Tibial nerve (tissue), 4 donors: ENCODE measurements around the gene SEMA5A. TPM values are rescaled to one million over a fixed set of nuclear protein-coding genes. Genes with fewer than 3 reads are reported as not detected.

Experiments used
- DNase-seq, 2 donors: peaks; one replicate each; pipeline ENCODE4 v3.0.0-alpha.2; 2019; ENCODE audit warnings: low spot score in 2 of 2
- H3K27ac ChIP-seq, 4 donors: fragments of 200-600 bp; sonication (generic) in 3 of 4; one replicate each; pipeline ENCODE4 v1.5.1; 2017 to 2019; ENCODE audit warnings: mild to moderate bottlenecking in 1 of 4
- H3K27me3 ChIP-seq, 2 donors: fragments of 200-600 bp; sonication (generic) in 1 of 2; one replicate each; pipeline versions ENCODE4 v1.5.1 to v1.6.0; 2017 to 2019
- H3K36me3 ChIP-seq, 3 donors: fragments of 200-600 bp; sonication (generic); one replicate each; pipeline ENCODE4 v1.5.1; 2018 to 2019
- H3K4me1 ChIP-seq, 4 donors: fragments of 200-600 bp; sonication (generic) in 3 of 4; one replicate each; pipeline ENCODE4 v1.5.1; 2017 to 2019
- H3K4me3 ChIP-seq, 4 donors: fragments of 200-600 bp; sonication (generic) in 3 of 4; one replicate each; pipeline ENCODE4 v1.5.1; 2017 to 2019; ENCODE audit warnings: mild to moderate bottlenecking in 1 of 4, moderate library complexity in 1 of 4
- H3K9me3 ChIP-seq, 4 donors: fragments of 200-600 bp; sonication (generic) in 3 of 4; one replicate each; pipeline ENCODE4 v1.5.1; 2017 to 2019
- EP300 ChIP-seq, 2 donors: sonication (generic); formaldehyde crosslinking; IDR thresholded peaks; one replicate each; pipeline ENCODE4 v1.6.1; 2017; ENCODE audit warnings: antibody characterized with exemption in 2 of 2, mild to moderate bottlenecking in 1 of 2
- POLR2A ChIP-seq, 2 donors: fragments of 450-650 bp; IDR thresholded peaks; one replicate each; pipeline ENCODE4 v1.6.1; 2017; ENCODE audit warnings: antibody characterized with exemption in 2 of 2, mild to moderate bottlenecking in 2 of 2, moderate library complexity in 2 of 2
- WGBS, 2 donors: methylation state at CpG; one replicate each; pipeline ENCODE4 v1.1.5; 2018; 5-methylcytosine and 5-hydroxymethylcytosine counted together
- total RNA-seq, 4 donors: library from RNA; depleted of rRNA; stranded (reverse); fragments of >200 nt; gene quantifications; one replicate each; pipeline ENCODE4 v1.1.0, GENCODE V29; 2016
- TF ChIP-seq, protein P1 (sequence below), 5 experiments: fragments of 200-600 bp in 3 of 5; fragments of 450-650 bp in 2 of 5; sonication (generic) in 3 of 5; IDR thresholded peaks; one replicate each; pipeline ENCODE4 v1.5.1; 2016 to 2019; ENCODE audit warnings: antibody characterized with exemption in 5 of 5, mild to moderate bottlenecking in 3 of 5, moderate library complexity in 2 of 5

The SEMA5A gene
- total RNA-seq, 4 donors from 2014 or later: 36.3 to 58.4 (median 52.6) TPM

DNA sequence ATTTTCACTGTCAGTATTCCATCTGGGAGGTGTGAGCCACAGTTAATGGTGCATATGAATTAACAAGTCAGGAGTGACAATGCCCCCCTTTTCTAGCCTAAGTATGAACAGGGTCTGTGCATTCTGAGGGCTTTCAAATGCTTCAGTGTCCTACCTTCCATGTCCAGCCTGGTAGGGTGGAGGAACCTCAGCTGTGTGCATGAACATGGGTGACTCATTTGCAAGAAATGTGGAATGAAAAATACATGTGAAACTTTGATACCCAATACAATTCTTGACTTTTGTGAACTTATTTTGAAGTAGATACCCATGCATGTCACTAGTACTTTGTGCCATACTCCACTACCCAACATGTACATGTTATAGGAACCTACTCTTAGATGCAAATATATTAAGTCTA, 375.8 kb downstream of the SEMA5A start:
- H3K27me3 ChIP-seq: no peaks in the 10 kb centered on the region
- H3K9me3 ChIP-seq: no peaks in the 10 kb centered on the region
- H3K4me1 ChIP-seq: peaks cover 0 to 5% (median 0%) of the 10 kb centered on the region in 4 donors
- no peak for DNase-seq
- TF ChIP-seq, protein P1, sequence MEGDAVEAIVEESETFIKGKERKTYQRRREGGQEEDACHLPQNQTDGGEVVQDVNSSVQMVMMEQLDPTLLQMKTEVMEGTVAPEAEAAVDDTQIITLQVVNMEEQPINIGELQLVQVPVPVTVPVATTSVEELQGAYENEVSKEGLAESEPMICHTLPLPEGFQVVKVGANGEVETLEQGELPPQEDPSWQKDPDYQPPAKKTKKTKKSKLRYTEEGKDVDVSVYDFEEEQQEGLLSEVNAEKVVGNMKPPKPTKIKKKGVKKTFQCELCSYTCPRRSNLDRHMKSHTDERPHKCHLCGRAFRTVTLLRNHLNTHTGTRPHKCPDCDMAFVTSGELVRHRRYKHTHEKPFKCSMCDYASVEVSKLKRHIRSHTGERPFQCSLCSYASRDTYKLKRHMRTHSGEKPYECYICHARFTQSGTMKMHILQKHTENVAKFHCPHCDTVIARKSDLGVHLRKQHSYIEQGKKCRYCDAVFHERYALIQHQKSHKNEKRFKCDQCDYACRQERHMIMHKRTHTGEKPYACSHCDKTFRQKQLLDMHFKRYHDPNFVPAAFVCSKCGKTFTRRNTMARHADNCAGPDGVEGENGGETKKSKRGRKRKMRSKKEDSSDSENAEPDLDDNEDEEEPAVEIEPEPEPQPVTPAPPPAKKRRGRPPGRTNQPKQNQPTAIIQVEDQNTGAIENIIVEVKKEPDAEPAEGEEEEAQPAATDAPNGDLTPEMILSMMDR (IDR thresholded peaks at IDR 0.05): no peak
- no peak for TF ChIP-seq EP300 (IDR thresholded peaks at IDR 0.05)
- TF ChIP-seq POLR2A (IDR thresholded peaks at IDR 0.05): no peak
- no peak overlapping the region for H3K4me3 ChIP-seq
- H3K27ac ChIP-seq: no peak overlapping the region
- H3K36me3 ChIP-seq: no peaks in the 10 kb centered on the region

DNA sequence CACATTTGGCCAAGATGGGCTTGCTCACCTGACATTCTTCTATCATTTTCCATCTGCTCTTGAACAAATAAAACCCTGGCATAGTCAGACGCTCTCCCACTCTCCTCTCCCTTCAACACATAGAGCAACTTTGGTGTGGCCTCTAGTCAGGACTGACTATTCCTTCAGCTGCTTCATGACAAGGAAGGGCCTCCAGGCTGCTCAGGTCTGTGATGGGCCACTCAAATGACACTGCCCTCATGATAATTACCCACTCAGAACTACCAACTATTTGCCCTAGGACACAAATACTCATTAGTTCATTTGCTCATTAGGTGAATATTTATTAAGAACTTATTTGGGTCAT, 376.3 kb downstream of the SEMA5A start:
- Histone ChIP-seq H3K4me1 (peaks cover 0 to 5% (median 0%) of the 10 kb centered on the region in 4 donors), H3K9me3 (no peaks in the 10 kb centered on the region), H3K27me3 (no peaks in the 10 kb centered on the region), H3K36me3 (no peaks in the 10 kb centered on the region), H3K4me3 (no peak overlapping the region), H3K27ac (no peak overlapping the region)
- TF ChIP-seq POLR2A (IDR thresholded peaks at IDR 0.05) (no peak), EP300 (IDR thresholded peaks at IDR 0.05) (no peak)
- TF ChIP-seq, protein P1 (IDR thresholded peaks at IDR 0.05): no peak
- WGBS, 2 donors: 82 to 95% methylated on average over 1 of the region's 1 CpG
- DNase-seq: no peak

DNA sequence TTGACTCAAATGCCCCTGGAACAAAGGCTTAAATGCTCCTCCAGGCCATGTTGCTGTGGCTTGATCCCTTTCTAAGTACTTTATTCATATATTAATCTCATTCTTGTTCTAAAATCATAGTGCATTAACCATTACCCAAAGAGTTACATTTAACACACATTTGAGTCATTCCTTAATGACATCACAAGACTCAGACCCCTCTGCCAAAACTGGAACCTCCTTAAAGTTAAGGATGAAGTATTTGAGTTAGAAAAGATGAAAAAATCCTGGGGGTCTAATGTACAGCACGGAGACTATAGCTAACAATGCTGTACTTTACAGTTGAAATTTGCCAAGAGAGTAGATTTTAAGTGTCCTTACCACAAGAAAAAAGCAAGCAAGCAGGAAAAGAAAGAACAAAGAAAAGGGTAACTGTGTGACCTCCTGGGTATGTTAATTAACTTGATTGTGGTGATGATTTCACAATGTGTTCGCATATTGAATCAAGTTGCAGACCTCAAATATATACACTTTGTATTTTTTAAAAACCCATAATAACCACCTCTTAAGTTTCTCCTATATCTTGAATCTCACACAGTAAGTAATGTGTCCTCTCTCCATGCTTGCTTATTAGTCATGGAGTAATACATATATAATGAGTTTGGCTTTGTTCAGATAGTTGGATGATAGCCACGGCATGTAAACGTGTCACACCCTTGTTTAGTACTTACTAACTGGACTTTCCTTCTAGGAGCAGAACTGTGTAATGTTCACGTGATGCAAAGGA, 376.9 kb downstream of the SEMA5A start:
- 50 to 62% methylated on average over 5 of the region's 5 CpGs for WGBS, 2 donors
- Histone ChIP-seq H3K4me1 (peaks cover 0 to 5% (median 0%) of the 10 kb centered on the region in 4 donors), H3K36me3 (no peaks in the 10 kb centered on the region), H3K27me3 (no peaks in the 10 kb centered on the region), H3K9me3 (no peaks in the 10 kb centered on the region), H3K4me3 (no peak overlapping the region), H3K27ac (no peak overlapping the region)
- no peak for DNase-seq
- TF ChIP-seq POLR2A (IDR thresholded peaks at IDR 0.05): no peak
- TF ChIP-seq, protein P1 (IDR thresholded peaks at IDR 0.05): no peak
- no peak for TF ChIP-seq EP300 (IDR thresholded peaks at IDR 0.05)

DNA sequence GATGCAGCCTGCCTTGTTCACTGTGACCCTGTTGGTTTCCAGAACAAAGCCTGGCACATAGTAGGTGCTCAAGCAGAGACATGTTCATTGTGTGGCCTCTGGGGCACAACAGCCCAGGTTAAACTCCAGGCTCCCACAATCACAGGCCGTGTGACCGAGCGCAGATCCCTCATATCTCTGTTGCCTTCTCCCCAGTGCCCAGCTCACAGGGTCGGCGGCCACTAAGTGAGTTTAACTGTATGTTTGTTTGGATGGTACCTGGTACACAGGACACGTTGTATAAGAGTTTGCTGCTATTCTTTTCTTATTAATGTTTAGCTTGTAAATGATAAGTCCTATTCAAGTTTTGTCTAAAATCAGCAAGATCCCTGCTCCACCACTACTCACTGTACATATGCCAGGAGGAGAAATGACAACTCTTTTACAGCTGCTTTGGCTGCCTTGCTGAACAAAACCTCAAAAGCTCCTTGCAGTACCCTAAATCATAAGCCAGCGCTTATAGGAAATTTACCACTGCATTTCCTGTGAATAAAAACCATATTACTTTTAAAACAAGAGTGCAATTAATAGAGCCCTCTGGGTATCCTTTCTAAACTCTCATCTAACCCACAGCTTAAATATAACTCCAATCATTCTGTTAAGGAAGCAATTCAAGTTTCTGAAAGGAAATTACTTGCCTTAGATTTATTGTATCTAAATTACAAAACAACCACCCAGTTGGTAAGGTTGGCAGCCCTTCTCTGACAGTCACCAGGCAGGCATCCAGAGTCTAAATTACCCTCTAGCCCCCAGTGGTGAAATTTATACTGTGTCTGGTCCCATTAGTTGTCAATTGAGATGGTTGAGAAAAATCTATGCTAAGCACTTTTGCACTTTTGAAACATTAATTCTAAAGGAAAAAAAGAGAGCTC, 379.4 kb downstream of the SEMA5A start:
- peak overlapping the region in 1 of 4 donors; percentile 36 for H3K27ac ChIP-seq
- peaks cover 0 to 5% (median 0%) of the 10 kb centered on the region in 4 donors for H3K4me1 ChIP-seq
- no peaks in the 10 kb centered on the region for H3K36me3 ChIP-seq
- no peaks in the 10 kb centered on the region for H3K27me3 ChIP-seq
- no peaks in the 10 kb centered on the region for H3K9me3 ChIP-seq
- no peak overlapping the region for H3K4me3 ChIP-seq
- 80 to 81% methylated on average over 7 of the region's 7 CpGs for WGBS, 2 donors
- DNase-seq: no peak
- TF ChIP-seq, protein P1 (IDR thresholded peaks at IDR 0.05): no peak
- TF ChIP-seq EP300 (IDR thresholded peaks at IDR 0.05) (no peak), POLR2A (IDR thresholded peaks at IDR 0.05) (no peak)

DNA sequence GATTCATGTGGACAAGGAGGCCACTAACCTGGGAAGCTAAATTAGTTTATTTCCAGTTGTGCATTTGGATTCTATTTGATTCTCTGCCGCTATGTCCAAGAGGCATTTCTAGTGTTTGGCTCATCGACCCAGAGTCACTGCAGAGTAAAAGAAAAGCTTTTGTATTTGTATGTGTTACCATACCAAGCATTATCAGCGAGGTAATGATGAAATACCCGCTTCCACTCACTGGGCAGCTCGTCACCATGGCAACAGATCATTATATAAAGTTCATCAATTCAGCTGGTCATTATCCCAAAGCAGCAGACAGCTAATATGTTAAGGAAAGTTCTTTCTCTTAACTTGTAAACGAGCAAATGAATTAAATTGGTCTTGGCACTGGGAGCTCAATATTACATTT, 380.3 kb downstream of the SEMA5A start:
- WGBS, 2 donors: 64 to 68% methylated on average over 6 of the region's 6 CpGs
- Histone ChIP-seq H3K27me3 (no peaks in the 10 kb centered on the region), H3K9me3 (no peaks in the 10 kb centered on the region), H3K4me1 (peaks cover 0 to 5% (median 0%) of the 10 kb centered on the region in 4 donors), H3K27ac (no peak overlapping the region), H3K4me3 (no peak overlapping the region), H3K36me3 (no peaks in the 10 kb centered on the region)
- no peak for TF ChIP-seq POLR2A (IDR thresholded peaks at IDR 0.05)
- TF ChIP-seq, protein P1 (IDR thresholded peaks at IDR 0.05): no peak
- no peak for TF ChIP-seq EP300 (IDR thresholded peaks at IDR 0.05)
- no peak for DNase-seq
